ENCODE results near the gene MAGOH.

MAGOH gene

GRCh38 chr1:53203466-53203865 lies 34.9 kb downstream of the MAGOH start:
- no peaks in the 10 kb centered on the region for H3K27me3 Mint-ChIP-seq (ENCODE audit: low read depth, poor library complexity)
- H3K4me3 Mint-ChIP-seq: no peak overlapping the region
- peaks cover 77% of the 10 kb centered on the region for H3K36me3 Mint-ChIP-seq (ENCODE audit: low read depth)
- H3K9me3 Mint-ChIP-seq: peaks cover 50% of the 10 kb centered on the region
- H3K27ac Mint-ChIP-seq: no peak overlapping the region
- H3K4me1 Mint-ChIP-seq: peaks cover 1% of the 10 kb centered on the region
- no peak for TF ChIP-seq CTCF (IDR thresholded peaks at IDR 0.05)
- DNase-seq: no peak

GRCh38 chr1:53198241-53198651 lies 40.1 kb downstream of the MAGOH start:
- H3K27ac Mint-ChIP-seq: peak overlapping the region; percentile 90
- H3K9me3 Mint-ChIP-seq: peaks cover 1% of the 10 kb centered on the region

GRCh38 chr1:53197291-53198200 lies 40.8 kb downstream of the MAGOH start:
- Mint-ChIP-seq H3K36me3 (ENCODE audit: low read depth) (peaks cover 17% of the 10 kb centered on the region), H3K4me3 (peak overlapping the region; percentile 96), H3K9me3 (no peaks in the 10 kb centered on the region), H3K27me3 (ENCODE audit: low read depth, poor library complexity) (peaks cover 7% of the 10 kb centered on the region), H3K4me1 (peaks cover 27% of the 10 kb centered on the region), H3K27ac (peak overlapping the region; percentile 90)
- no peak for TF ChIP-seq CTCF (IDR thresholded peaks at IDR 0.05)
- no peak for DNase-seq

More at GRCh38 chr1:53198241-53198651, 40.1 kb downstream of the MAGOH start:
- no peak for DNase-seq
- peak overlapping the region; percentile 96 for H3K4me3 Mint-ChIP-seq
- H3K36me3 Mint-ChIP-seq (ENCODE audit: low read depth): peaks cover 24% of the 10 kb centered on the region
- peaks cover 4% of the 10 kb centered on the region for H3K27me3 Mint-ChIP-seq (ENCODE audit: low read depth, poor library complexity)
- no peak for TF ChIP-seq CTCF (IDR thresholded peaks at IDR 0.05)
- peaks cover 27% of the 10 kb centered on the region for H3K4me1 Mint-ChIP-seq

- peak within 1 kb of the TSS; percentile 96 for H3K4me3 Mint-ChIP-seq
- peak within 1 kb of the TSS; percentile 90 for H3K27ac Mint-ChIP-seq
- no peak for TF ChIP-seq CTCF (IDR thresholded peaks at IDR 0.05)
- peaks cover 7% of the 10 kb centered on the region for H3K27me3 Mint-ChIP-seq (ENCODE audit: low read depth, poor library complexity)
- peaks cover 11% of the 10 kb centered on the region for H3K36me3 Mint-ChIP-seq (ENCODE audit: low read depth)
- H3K4me1 Mint-ChIP-seq: peaks cover 27% of the 10 kb centered on the region
- peak; percentile 93 for DNase-seq
- H3K9me3 Mint-ChIP-seq: no peaks in the 10 kb centered on the region
Measured at GRCh38 chr1:53196485-53197290, 41.6 kb downstream of the MAGOH start, which contains the start of gene CPT2. TSS of gene CPT2 (plus strand) at chr1:53196824. CDS start at chr1:53196944, 120 bp downstream.

GRCh38 chr1:53196017-53196484 lies 42.3 kb downstream of the MAGOH start:
- peaks cover 6% of the 10 kb centered on the region for H3K36me3 Mint-ChIP-seq (ENCODE audit: low read depth)
- no peak for DNase-seq
- peaks cover 7% of the 10 kb centered on the region for H3K27me3 Mint-ChIP-seq (ENCODE audit: low read depth, poor library complexity)
- H3K9me3 Mint-ChIP-seq: no peaks in the 10 kb centered on the region
- TF ChIP-seq CTCF (IDR thresholded peaks at IDR 0.05): no peak
- no peak overlapping the region for H3K27ac Mint-ChIP-seq
- H3K4me3 Mint-ChIP-seq: peak overlapping the region; percentile 84
- peaks cover 27% of the 10 kb centered on the region for H3K4me1 Mint-ChIP-seq
